Right ventricle myocardium inferior (tissue), 1 donor: ENCODE results near the gene MYCBPAP. TPM values are rescaled to one million over a fixed set of nuclear protein-coding genes. Genes with fewer than 3 reads are reported as not detected.

ENCODE experiments used
- ATAC-seq: fragments of 200-7000 bp; cut with Tn5 transposase; one replicate; pipeline ENCODE4 v1.9.1; 2020; ENCODE audit warnings: mild to moderate bottlenecking, moderate library complexity
- DNase-seq: peaks from one replicate; pipeline ENCODE4 v3.0.0; 2021; ENCODE audit errors: missing footprints
- intact Hi-C: fragments of 100-400 bp; cut with DNase I; formaldehyde crosslinking; loops from one replicate; pipeline ENCODE4 v1.11.0; 2022
- total RNA-seq: library from RNA; stranded (reverse); fragmentation: NEBNext Ultra II Directional; extraction: Animal tissue kit (Norgen Biotek cat#: 25700); gene quantifications from one replicate; pipeline ENCODE4 v1.2.1, GENCODE V29; 2021
- donor health status: DM: no; HTN: yes; CAD: no; lungs with severe emphysema.

MYCBPAP gene
- total RNA-seq, 1 donor from 2014 or later = 0.81 TPM

GRCh38 chr17:50527949-50528474 is 19.8 kb downstream of the MYCBPAP start:
- intact Hi-C loops = no loop called here
- no peak for ATAC-seq
- DNase-seq = no peak

GRCh38 chr17:50529849-50530248 is 21.6 kb downstream of the MYCBPAP start:
- ATAC-seq (no peak), DNase-seq (no peak)
- intact Hi-C loops = no loop called here

- intact Hi-C loops = loop anchor here (2.0 kb wide), 1 partner anchor 49 kb away; no protein-coding TSS in a partner anchor
- DNase-seq (no peak), ATAC-seq (no peak)
These were observed 23.3 kb downstream of the MYCBPAP start for GRCh38 chr17:50531428-50532025.

- ATAC-seq (peak; percentile 29), DNase-seq (no peak)
- intact Hi-C loops = loop anchor here (2.0 kb wide), 1 partner anchor 50 kb away; no protein-coding TSS in a partner anchor
These were observed 24.3 kb downstream of the MYCBPAP start, which contains the start of gene EPN3 for GRCh38 chr17:50532452-50533024. Gene EPN3 (plus strand): TSS chr17:50532735. CDS start chr17:50536557, 3,822 bp downstream.

- DNase-seq (no peak), ATAC-seq (peak; percentile 15)
- intact Hi-C loops = loop anchor here (2.0 kb wide), 1 partner anchor 50 kb away; no protein-coding TSS in a partner anchor
These were observed 24.9 kb downstream of the MYCBPAP start for GRCh38 chr17:50533185-50533584.

GRCh38 chr17:50533720-50534148 is 25.5 kb downstream of the MYCBPAP start:
- peak; percentile 85 for DNase-seq
- intact Hi-C loops = loop anchor here (2.0 kb wide), 1 partner anchor 51 kb away; no protein-coding TSS in a partner anchor
- peak; percentile 82 for ATAC-seq

GRCh38 chr17:50534222-50534978 is 26.2 kb downstream of the MYCBPAP start:
- DNase-seq (no peak), ATAC-seq (peak; percentile 53)
- intact Hi-C loops = no loop called here

GRCh38 chr17:50534979-50535326 is 26.7 kb downstream of the MYCBPAP start:
- intact Hi-C loops = no loop called here
- ATAC-seq (no peak), DNase-seq (no peak)

- intact Hi-C loops = no loop called here
- ATAC-seq (no peak), DNase-seq (no peak)
These were observed 27.2 kb downstream of the MYCBPAP start for GRCh38 chr17:50535407-50535806.

GRCh38 chr17:50536683-50537646 is 28.7 kb downstream of the MYCBPAP start:
- intact Hi-C loops = no loop called here
- DNase-seq = no peak
- ATAC-seq = no peak

- intact Hi-C loops = no loop called here
- DNase-seq (no peak), ATAC-seq (no peak)
These were observed 29.7 kb downstream of the MYCBPAP start for GRCh38 chr17:50537721-50538548.

- DNase-seq (no peak), ATAC-seq (no peak)
- intact Hi-C loops = no loop called here
These were observed 30.5 kb downstream of the MYCBPAP start for GRCh38 chr17:50538549-50539410.

GRCh38 chr17:50539762-50540559 is 31.7 kb downstream of the MYCBPAP start:
- intact Hi-C loops = loop anchor here (10.0 kb wide), 1 partner anchor 415 kb away; no protein-coding TSS in a partner anchor
- DNase-seq (no peak), ATAC-seq (no peak)

GRCh38 chr17:50540560-50541401 is 32.5 kb downstream of the MYCBPAP start:
- intact Hi-C loops = loop anchor here (10.0 kb wide), 1 partner anchor 414 kb away; no protein-coding TSS in a partner anchor
- ATAC-seq (no peak), DNase-seq (no peak)

- intact Hi-C loops = loop anchor here (10.0 kb wide), 1 partner anchor 413 kb away; no protein-coding TSS in a partner anchor
- no peak for ATAC-seq
- DNase-seq = no peak
These were observed 33.1 kb downstream of the MYCBPAP start for GRCh38 chr17:50541402-50541715.
